Measurements from ENCODE around the gene PARM1.

DNA sequence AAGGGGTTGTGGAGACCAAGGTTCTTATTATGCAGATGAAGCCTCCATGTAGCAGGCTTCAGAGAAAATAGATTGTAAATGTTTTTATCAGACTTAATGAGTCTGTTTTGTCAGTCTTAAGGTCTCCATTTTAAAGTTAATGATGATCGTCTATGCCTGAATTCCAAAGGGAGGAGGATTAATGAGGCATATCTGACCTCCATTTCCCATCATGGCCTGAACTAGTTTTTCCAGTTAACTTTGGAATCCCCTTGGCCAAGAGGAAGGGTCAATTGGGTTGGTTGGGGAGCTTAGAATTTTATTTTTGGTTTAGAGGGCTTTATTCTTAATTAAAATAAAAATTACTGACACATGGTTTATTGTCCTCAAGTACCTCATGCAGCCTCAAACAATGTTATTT lies 6.9 kb upstream of the PARM1 start:
- no peak for TF ChIP-seq CTCF (IDR thresholded peaks at IDR 0.05)
- TF ChIP-seq POLR2A (IDR thresholded peaks at IDR 0.05) = no peak
- TF ChIP-seq EP300 (IDR thresholded peaks at IDR 0.05) = no peak
